Glomerular visceral epithelial cell (primary cell): Measurements from ENCODE around the gene RCC2.
A peak's percentile ranks its signal among the peaks of the same experiment; 100 is the strongest.

Experiments
- DNase-seq: peaks from one replicate; pipeline ENCODE4 v3.0.0-alpha.2; 2016; ENCODE audit errors: extremely low spot score

Gene RCC2

GRCh38 chr1:17375651-17376050, 63.8 kb downstream of the RCC2 start:
- no peak for DNase-seq

GRCh38 chr1:17372955-17373354, 66.5 kb downstream of the RCC2 start:
- DNase-seq: no peak

- no peak for DNase-seq
Observed at GRCh38 chr1:17371896-17372295, 67.6 kb downstream of the RCC2 start, which contains the start of gene PADI6. Gene PADI6 (plus strand): TSS chr1:17372196. CDS start chr1:17372246, 50 bp downstream.

DNA sequence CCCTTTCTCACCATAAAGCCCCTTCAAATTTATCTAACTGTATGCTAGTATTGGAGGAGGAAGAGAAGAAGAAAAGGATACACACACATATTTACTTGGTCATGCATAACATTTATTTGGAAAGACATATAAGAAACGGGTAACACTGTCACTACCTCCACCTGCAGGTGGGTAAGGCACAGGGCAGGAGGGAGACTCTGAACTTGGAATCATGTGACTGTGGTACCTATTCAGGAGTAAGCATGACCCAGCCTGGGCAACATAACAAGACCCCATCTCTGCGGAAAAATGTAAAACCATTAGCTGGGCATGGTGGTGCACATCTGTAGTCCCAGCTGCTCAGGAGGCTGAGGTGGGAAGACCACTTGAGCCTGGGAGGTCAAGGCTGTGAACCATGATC, 68.9 kb downstream of the RCC2 start:
- DNase-seq: peak; percentile 33

- DNase-seq: peak; percentile 73
Observed at GRCh38 chr1:17369466-17369865, 70.0 kb downstream of the RCC2 start.

DNA sequence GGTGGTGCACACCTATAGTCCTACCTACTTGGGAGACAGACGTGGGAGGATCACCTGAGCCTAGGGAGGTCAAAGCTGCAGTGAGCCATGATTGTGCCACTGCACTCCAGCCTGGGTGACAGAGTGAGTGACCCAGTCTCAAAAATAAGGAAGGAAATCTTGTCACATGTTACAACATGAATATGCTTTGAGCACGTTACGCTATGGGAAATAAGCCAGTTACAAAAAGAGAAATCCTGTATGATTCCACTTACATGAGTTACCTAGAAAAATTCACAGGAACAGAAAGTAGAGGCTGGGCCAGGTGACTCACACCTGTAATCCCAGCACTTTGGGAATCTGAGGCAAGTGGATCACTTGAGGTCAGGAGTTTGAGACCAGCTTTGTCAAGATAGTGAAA, 74.2 kb downstream of the RCC2 start:
- no peak for DNase-seq

GRCh38 chr1:17363771-17364170, 75.7 kb downstream of the RCC2 start:
- no peak for DNase-seq

DNA sequence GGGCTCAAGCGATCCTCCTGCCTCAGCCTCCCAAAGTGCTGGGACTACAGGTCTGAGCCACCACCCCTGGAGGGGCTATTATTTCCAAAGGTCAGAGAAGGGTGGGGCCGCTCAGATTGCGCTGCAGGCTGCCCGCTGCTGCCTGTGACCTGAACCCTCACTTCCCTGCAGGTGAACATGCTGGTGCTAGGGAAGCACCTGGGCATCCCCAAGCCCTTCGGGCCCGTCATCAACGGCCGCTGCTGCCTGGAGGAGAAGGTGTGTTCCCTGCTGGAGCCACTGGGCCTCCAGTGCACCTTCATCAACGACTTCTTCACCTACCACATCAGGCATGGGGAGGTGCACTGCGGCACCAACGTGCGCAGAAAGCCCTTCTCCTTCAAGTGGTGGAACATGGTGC, 76.1 kb downstream of the RCC2 start:
- no peak for DNase-seq

DNA sequence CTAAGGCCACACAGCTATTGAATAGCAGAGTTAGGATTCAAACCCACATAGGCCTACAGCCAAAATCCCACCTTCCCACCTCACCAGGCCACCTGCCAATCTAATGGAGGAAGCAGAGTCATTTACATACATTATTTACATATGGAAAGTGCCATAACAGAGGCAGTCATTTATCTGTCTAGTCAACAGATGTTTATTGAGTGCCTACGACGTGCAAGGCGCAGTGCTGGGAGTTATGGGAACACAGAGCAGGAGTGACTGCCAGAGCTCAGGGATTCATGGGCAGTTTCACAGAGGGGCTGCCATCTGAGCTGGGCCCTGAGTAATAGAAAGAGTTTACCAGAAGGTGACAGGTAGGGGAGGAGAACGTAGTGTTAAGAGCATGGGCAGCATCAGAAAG, 77.8 kb downstream of the RCC2 start:
- no peak for DNase-seq

GRCh38 chr1:17360272-17360956, 79.1 kb downstream of the RCC2 start:
- DNase-seq: no peak

DNA sequence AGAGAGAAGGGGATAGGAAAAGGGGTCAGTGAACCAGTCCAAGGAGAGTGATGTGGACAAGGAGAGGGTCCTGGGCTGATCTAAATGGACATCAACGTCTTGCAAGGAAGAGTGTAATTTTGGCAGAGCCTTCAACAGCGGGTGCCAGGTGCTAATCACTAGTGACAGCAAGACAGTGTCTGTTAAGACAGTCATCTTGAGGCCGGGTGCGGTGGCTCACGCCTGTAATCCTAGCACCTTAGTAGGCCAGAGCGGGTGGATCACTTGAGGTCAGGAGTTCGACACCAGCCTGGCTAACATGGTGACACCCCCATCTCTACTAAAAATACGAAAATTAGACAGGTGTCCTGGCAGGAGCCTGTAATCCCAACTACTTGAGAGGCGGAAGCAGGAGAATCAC, 79.7 kb downstream of the RCC2 start:
- no peak for DNase-seq

DNA sequence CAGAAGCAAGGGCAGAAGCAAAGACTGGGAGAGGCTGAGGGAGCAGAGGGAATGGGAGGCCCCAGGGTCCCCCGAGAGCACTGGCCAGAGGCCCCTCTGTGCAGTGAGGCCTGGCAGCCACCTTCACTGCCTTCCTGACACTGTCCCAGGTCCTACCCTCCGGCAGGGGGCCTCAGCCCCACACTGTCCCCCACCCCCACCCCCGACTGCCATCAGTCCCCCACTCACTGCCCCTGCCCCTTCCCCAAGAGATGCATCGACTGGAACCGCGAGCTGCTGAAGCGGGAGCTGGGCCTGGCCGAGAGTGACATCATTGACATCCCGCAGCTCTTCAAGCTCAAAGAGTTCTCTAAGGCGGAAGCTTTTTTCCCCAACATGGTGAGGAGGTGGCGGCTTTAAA, 80.4 kb downstream of the RCC2 start:
- no peak for DNase-seq

GRCh38 chr1:17358557-17358956, 80.9 kb downstream of the RCC2 start:
- no peak for DNase-seq
